GM12878 (cell line): ENCODE data around the gene NSMCE1. TPM values are rescaled to one million over a fixed set of nuclear protein-coding genes. Genes with fewer than 3 reads are reported as not detected.

Experiments
- ATAC-seq: fragments of 200-7000 bp; cut with Tn5 transposase; 3 replicates; pipeline ENCODE4 v1.9.1; 2020; ENCODE audit warnings: mild to moderate bottlenecking, moderate library complexity
- BruUV-seq: library from RNA; stranded (reverse); fragments of 400-500 nt; replicated peaks from 2 replicates; lab custom pipeline; 2021; lab: Mats Ljungman, UMichigan
- CTCF ChIA-PET: fragments of 300-600 bp; sonication (Branson Sonifier 250); formaldehyde crosslinking; extraction: SDS; loops from one replicate; lab custom pipeline; 2021; ENCODE audit warnings: inconsistent platforms; lab: Yijun Ruan, JAX
- POLR2A ChIA-PET: fragments of 350-600 bp; formaldehyde crosslinking; extraction: SDS; loops from one replicate; lab custom pipeline; 2021; ENCODE audit warnings: inconsistent platforms; lab: Charles Lee
- RAD21 ChIA-PET: fragments of 300-600 bp; sonication (Branson Sonifier 250); formaldehyde crosslinking; loops from one replicate; lab custom pipeline; 2023; ENCODE audit warnings: antibody characterized with exemption; ENCODE audit not compliant: unreplicated experiment; lab: Charles Lee
- SMC1A ChIA-PET: fragments of 300-600 bp; sonication (Branson Sonifier 250); formaldehyde crosslinking; loops from one replicate; lab custom pipeline; 2023; ENCODE audit not compliant: unreplicated experiment, uncharacterized antibody; lab: Charles Lee
- DNase-seq: peaks from one replicate; pipeline ENCODE4 v3.0.0-alpha.2; 2011; ENCODE audit warnings: low read depth, low spot score
- FAIRE-seq: peaks from 3 replicates; lab custom pipeline; 2011; peaks lifted over from hg19 to GRCh38; lab: Jason Lieb, UNC
- H2AFZ ChIP-seq: 2 replicates; pipeline ENCODE4 v1.6.0; 2011; ENCODE audit warnings: low read depth, low read length, control low read depth; ENCODE audit not compliant: control insufficient read depth
- H3K27ac ChIP-seq: 2 replicates; pipeline ENCODE4 v1.5.1; 2011; ENCODE audit warnings: control low read depth; ENCODE audit not compliant: control insufficient read depth, insufficient read depth
- H3K27me3 ChIP-seq, 2 experiments: replicated peaks in 1 of 2; 2 replicates each; pipeline versions ENCODE4 v1.6.0 to v1.6.1; 2011; ENCODE audit warnings: low read length in 1 of 2; ENCODE audit not compliant: control insufficient read depth in 2 of 2, insufficient read depth in 2 of 2
- H3K36me3 ChIP-seq, 2 experiments: 2 replicates each; pipeline ENCODE4 v1.5.1; 2011; ENCODE audit warnings: low read length in 1 of 2; ENCODE audit not compliant: control insufficient read depth in 2 of 2, insufficient read depth in 2 of 2
- H3K4me1 ChIP-seq: 2 replicates; pipeline ENCODE4 v1.6.1; 2011; ENCODE audit warnings: mild to moderate bottlenecking, low read length, moderate library complexity, mixed read lengths; ENCODE audit not compliant: control insufficient read depth, insufficient read depth
- H3K4me2 ChIP-seq: 2 replicates; pipeline ENCODE4 v1.6.0; 2011; ENCODE audit warnings: control low read depth; ENCODE audit not compliant: control insufficient read depth, insufficient read depth
- H3K4me3 ChIP-seq: fragments of 200-600 bp; sonication (generic); 2 replicates; pipeline ENCODE4 v1.5.1; 2016
- H3K79me2 ChIP-seq: 2 replicates; pipeline ENCODE4 v1.6.0; 2011; ENCODE audit warnings: low read length; ENCODE audit not compliant: control insufficient read depth, insufficient read depth
- H3K9ac ChIP-seq: 2 replicates; pipeline ENCODE4 v1.8.0; 2011; ENCODE audit warnings: low read length, control low read depth, mixed read lengths; ENCODE audit not compliant: control insufficient read depth, insufficient read depth
- H3K9me3 ChIP-seq: replicated peaks from 3 replicates; pipeline ENCODE4 v1.5.1; 2011; ENCODE audit warnings: mild to moderate bottlenecking, low read length; ENCODE audit not compliant: control insufficient read depth, insufficient read depth
- H4K20me1 ChIP-seq: 2 replicates; pipeline ENCODE4 v1.6.0; 2011; ENCODE audit not compliant: control insufficient read depth, insufficient read depth
- BHLHE40 ChIP-seq, 2 experiments: fragments of 450-650 bp in 1 of 2; IDR thresholded peaks; 2 replicates each; pipeline ENCODE4 v1.6.1; 2011 to 2017; ENCODE audit warnings: low read depth in 2 of 2, borderline replicate concordance in 1 of 2, improper control_type of control experiment in 1 of 2, low read length in 1 of 2, mild to moderate bottlenecking in 1 of 2
- CHD2 ChIP-seq: IDR thresholded peaks from 2 replicates; pipeline ENCODE4 v1.6.1; 2011; ENCODE audit warnings: low read depth, low read length, improper control_type of control experiment, borderline replicate concordance
- IKZF2 ChIP-seq, 2 experiments: fragments of 450-650 bp; IDR thresholded peaks; 2 replicates each; pipeline ENCODE4 v1.6.1; 2017; ENCODE audit warnings: mild to moderate bottlenecking in 2 of 2, moderate library complexity in 2 of 2
- MEF2B ChIP-seq: fragments of 450-650 bp; IDR thresholded peaks from 2 replicates; pipeline ENCODE4 v1.6.1; 2018; ENCODE audit warnings: mild to moderate bottlenecking, moderate library complexity; ENCODE audit not compliant: partially characterized antibody, poor library complexity, severe bottlenecking
- PAX8 ChIP-seq: fragments of 450-650 bp; IDR thresholded peaks from 2 replicates; pipeline ENCODE4 v1.6.1; 2017; ENCODE audit warnings: mild to moderate bottlenecking, moderate library complexity
- RCOR1 ChIP-seq: conservative IDR thresholded peaks from 2 replicates; pipeline ENCODE4 v1.6.1; 2012; ENCODE audit warnings: low read depth, low read length, improper control_type of control experiment
- WGBS: methylation state at CpG from one replicate; pipeline ENCODE4 v1.1.6; 2016; ENCODE audit warnings: low lambda C conversion rate; ENCODE audit not compliant: insufficient replicate concordance, insufficient coverage; ENCODE audit errors: missing lambda C conversion rate; 5-methylcytosine and 5-hydroxymethylcytosine counted together
- in situ Hi-C: fragments of 300-500 bp; cut with MboI; formaldehyde crosslinking; loops from 9 replicates; pipeline ENCODE4 v1.14.3; 2018; ENCODE audit warnings: mixed read lengths
- intact Hi-C: fragments of 100-400 bp; cut with micrococcal nuclease; formaldehyde crosslinking; loops from one replicate; pipeline ENCODE4 v1.14.2; 2022; ENCODE audit not compliant: unreplicated experiment
- polyA plus RNA-seq, 11 experiments: library from polyadenylated mRNA; depleted of rRNA in 4 of 11; unstranded in 6 of 11; stranded (reverse) in 5 of 11; fragments of >200 nt; fragmentation: Nextera tagmentation in 4 of 11; fragmentation: Illumina TruSeq in 1 of 11; extraction: Ambion mirVana in 4 of 11; extraction: Trizol in 1 of 11; gene quantifications; 1 replicate in 1 of 11; 2 replicates in 10 of 11; pipeline versions ENCODE4 v1.2.1 to v1.2.3, GENCODE V29; 2011 to 2016; ENCODE audit warnings: inconsistent platforms in 2 of 11, missing spikeins in 2 of 11, low read depth in 1 of 11
- total RNA-seq, 4 experiments: library from RNA; depleted of rRNA in 3 of 4; stranded (reverse); fragments of >200 nt in 3 of 4; fragmentation: Illumina TruSeq in 1 of 4; extraction: Trizol in 1 of 4; gene quantifications; 2 replicates each; pipeline versions ENCODE4 v1.2.1 to v1.2.3, GENCODE V29; 2013 to 2021
- TF ChIP-seq, protein P1 (sequence below): fragments of 150-350 bp; IDR thresholded peaks from 2 replicates; pipeline ENCODE4 v1.6.1; 2014; ENCODE audit warnings: mild to moderate bottlenecking, low read depth, low read length

The NSMCE1 gene
- total and polyA plus RNA-seq, 10 of the 15 experiments (the other 5 are each of a cell fraction or from before 2014, with no cell fraction given) = 54.0 to 214 (median 71.4) TPM

DNA sequence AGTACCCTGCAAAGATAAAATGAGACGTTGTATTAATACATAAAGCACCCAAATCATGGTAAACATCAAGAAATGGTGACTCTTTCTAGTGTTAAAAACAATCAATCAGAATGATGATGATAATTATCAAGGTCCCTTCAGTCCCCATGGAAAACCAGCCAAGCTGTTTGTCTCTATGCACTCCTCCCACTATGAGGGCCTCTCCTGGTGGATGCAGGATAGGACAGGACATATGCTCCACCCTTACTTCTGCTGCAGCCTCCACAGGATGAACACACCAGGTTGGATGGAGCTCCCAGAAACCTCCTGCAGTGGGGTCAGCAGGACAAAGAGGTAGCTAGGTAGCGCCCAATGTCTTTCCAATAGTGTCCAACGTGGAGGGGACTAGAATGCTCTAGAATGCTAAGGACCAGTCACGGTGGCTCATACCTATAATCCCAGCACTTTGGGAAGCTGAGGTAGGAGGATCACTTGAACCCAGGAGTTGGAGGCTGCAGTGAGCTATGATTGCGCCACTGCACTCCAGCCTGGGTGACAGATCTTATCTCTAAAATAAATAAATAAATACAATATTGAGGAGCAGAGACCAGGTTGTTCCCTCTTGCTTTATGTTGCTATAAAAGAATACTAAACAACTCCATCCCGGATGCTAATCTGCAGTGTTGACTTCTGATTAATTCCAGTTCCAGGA lies 75.1 kb downstream of the NSMCE1 start:
- no TSS peak for BruUV-seq
- SMC1A ChIA-PET = interaction anchor here (1.0 kb wide), 1 partner anchor 14 kb away, joined by 3 read pairs; no protein-coding TSS in a partner anchor
- RAD21 ChIA-PET = interaction anchor here (1.1 to 1.3 kb wide), 3 partner anchors 14 to 206 kb away, joined by 3 to 4 read pairs (median 3); no protein-coding TSS in a partner anchor
- H3K27ac ChIP-seq = no peak overlapping the region
- H4K20me1 ChIP-seq = no peaks in the 10 kb centered on the region
- no peak for ATAC-seq
- no peaks in the 10 kb centered on the region; the same call in 2 of the 3 replicates for H3K9me3 ChIP-seq
- WGBS = 48% methylated on average over 6 of the region's 6 CpGs
- H3K4me3 ChIP-seq = no peak overlapping the region
- H3K9ac ChIP-seq = no peak overlapping the region
- DNase-seq = no peak
- no peak overlapping the region for H2AFZ ChIP-seq
- H3K27me3 ChIP-seq = no peaks in the 10 kb centered on the region
- TF ChIP-seq PAX8 = no peak
- no peak for TF ChIP-seq IKZF2 (IDR thresholded peaks at IDR 0.05)
- TF ChIP-seq, protein P1, sequence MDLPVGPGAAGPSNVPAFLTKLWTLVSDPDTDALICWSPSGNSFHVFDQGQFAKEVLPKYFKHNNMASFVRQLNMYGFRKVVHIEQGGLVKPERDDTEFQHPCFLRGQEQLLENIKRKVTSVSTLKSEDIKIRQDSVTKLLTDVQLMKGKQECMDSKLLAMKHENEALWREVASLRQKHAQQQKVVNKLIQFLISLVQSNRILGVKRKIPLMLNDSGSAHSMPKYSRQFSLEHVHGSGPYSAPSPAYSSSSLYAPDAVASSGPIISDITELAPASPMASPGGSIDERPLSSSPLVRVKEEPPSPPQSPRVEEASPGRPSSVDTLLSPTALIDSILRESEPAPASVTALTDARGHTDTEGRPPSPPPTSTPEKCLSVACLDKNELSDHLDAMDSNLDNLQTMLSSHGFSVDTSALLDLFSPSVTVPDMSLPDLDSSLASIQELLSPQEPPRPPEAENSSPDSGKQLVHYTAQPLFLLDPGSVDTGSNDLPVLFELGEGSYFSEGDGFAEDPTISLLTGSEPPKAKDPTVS = no peak
- TF ChIP-seq BHLHE40 (IDR thresholded peaks at IDR 0.05; ENCODE audit: borderline replicate concordance in 1 of 2, low read depth in 2 of 2, low read length in 1 of 2) = no peak
- TF ChIP-seq CHD2 = no peak
- TF ChIP-seq MEF2B = no peak
- TF ChIP-seq RCOR1 = no peak
- H3K4me1 ChIP-seq = no peaks in the 10 kb centered on the region
- POLR2A ChIA-PET = interaction anchor here (0.5 to 1.0 kb wide), 2 partner anchors 180 to 1283 kb away, joined by 3 to 4 read pairs; no protein-coding TSS in a partner anchor
- H3K36me3 ChIP-seq = no peaks in the 10 kb centered on the region
- H3K79me2 ChIP-seq = no peaks in the 10 kb centered on the region
- CTCF ChIA-PET = interaction anchor here (1.6 to 7.6 kb wide), 3 partner anchors 10 to 41 kb away, joined by 5 to 52 read pairs (median 6); partner anchors contain the start of gene KDM8
- no peak overlapping the region for H3K4me2 ChIP-seq
- in situ Hi-C loops (no loop called here), intact Hi-C loops (no loop called here)
- FAIRE-seq = no peak
